HG03575 (cell line): Measurements from ENCODE around the gene SLC25A47.
"Not testable (repeated sequence)": the region's sequence is repeated elsewhere in the genome, so short reads cannot be mapped to it uniquely, and the experiment has no call there.

Source experiments
- ATAC-seq: cut with Tn5 transposase; IDR thresholded peaks from one replicate; pipeline ENCODE4 v1.9.1; 2021; ENCODE audit not compliant: unreplicated experiment, insufficient number of reproducible peaks, low FRiP score; ENCODE audit errors: extremely low read depth

The SLC25A47 gene

GRCh38 chr14:100339766-100340422, 16.8 kb downstream of the SLC25A47 start:
- ATAC-seq, result no peak

- no peak for ATAC-seq
Observed at GRCh38 chr14:100340423-100340813, 17.3 kb downstream of the SLC25A47 start.

- ATAC-seq, result no peak
Observed at GRCh38 chr14:100341301-100342031, 18.3 kb downstream of the SLC25A47 start.

- ATAC-seq, result no peak
Observed at GRCh38 chr14:100342195-100342594, 19.1 kb downstream of the SLC25A47 start.

- ATAC-seq, result not testable (repeated sequence)
Observed at GRCh38 chr14:100342826-100343225, 19.7 kb downstream of the SLC25A47 start.

GRCh38 chr14:100344657-100345056, 21.5 kb downstream of the SLC25A47 start:
- not testable (repeated sequence) for ATAC-seq

GRCh38 chr14:100345711-100346110, 22.6 kb downstream of the SLC25A47 start:
- ATAC-seq, result no peak

GRCh38 chr14:100346306-100347091, 23.4 kb downstream of the SLC25A47 start:
- no peak for ATAC-seq

- ATAC-seq, result no peak
Observed at GRCh38 chr14:100348253-100348729, 25.2 kb downstream of the SLC25A47 start.

GRCh38 chr14:100348784-100349685, 25.9 kb downstream of the SLC25A47 start:
- ATAC-seq, result no peak

- no peak for ATAC-seq
Observed at GRCh38 chr14:100350276-100350926, 27.3 kb downstream of the SLC25A47 start.

GRCh38 chr14:100350986-100351385, 27.8 kb downstream of the SLC25A47 start:
- ATAC-seq, result no peak

- no peak for ATAC-seq
Observed at GRCh38 chr14:100358396-100358795, 35.3 kb downstream of the SLC25A47 start.

GRCh38 chr14:100359111-100359510, 36.0 kb downstream of the SLC25A47 start:
- no peak for ATAC-seq

- no peak for ATAC-seq
Observed at GRCh38 chr14:100359881-100360280, 36.7 kb downstream of the SLC25A47 start.

GRCh38 chr14:100361626-100362025, 38.5 kb downstream of the SLC25A47 start:
- no peak for ATAC-seq

GRCh38 chr14:100362311-100362927, 39.3 kb downstream of the SLC25A47 start:
- ATAC-seq, result no peak

- ATAC-seq, result no peak
Observed at GRCh38 chr14:100363053-100363452, 39.9 kb downstream of the SLC25A47 start.
